Kidney (tissue), 14 donors: ENCODE results near the gene BCAM. TPM values are rescaled to one million over a fixed set of nuclear protein-coding genes. Genes with fewer than 3 reads are reported as not detected.

Experiments used
- DNase-seq, 5 donors: peaks; one replicate each; pipeline ENCODE4 v3.0.0-alpha.2; 2013 to 2020
- FAIRE-seq: peaks from 2 replicates; lab custom pipeline; 2012; peaks lifted over from hg19 to GRCh38; lab: Jason Lieb, UNC
- H3K27ac ChIP-seq, 2 donors: one replicate each; pipeline ENCODE4 v1.7.0; 2013; ENCODE audit warnings: low read depth in 2 of 2, low read length in 2 of 2, inconsistent platforms in 1 of 2
- H3K27me3 ChIP-seq: one replicate; pipeline ENCODE4 v1.7.1; 2013; ENCODE audit warnings: low read length, inconsistent platforms; ENCODE audit not compliant: control insufficient read depth, insufficient read depth
- H3K36me3 ChIP-seq, 3 donors: one replicate each; pipeline versions ENCODE4 v1.7.0 to v1.7.1; 2013; ENCODE audit warnings: low read length in 3 of 3, control low read depth in 1 of 3, inconsistent platforms in 1 of 3; ENCODE audit not compliant: insufficient read depth in 3 of 3, control insufficient read depth in 2 of 3
- H3K4me1 ChIP-seq, 3 donors: one replicate each; pipeline versions ENCODE4 v1.7.0 to v1.7.1; 2013; ENCODE audit warnings: low read length in 3 of 3, inconsistent platforms in 1 of 3, low read depth in 1 of 3; ENCODE audit not compliant: control insufficient read depth in 2 of 3, insufficient read depth in 2 of 3
- H3K4me3 ChIP-seq, 3 donors: one replicate each; pipeline versions ENCODE4 v1.7.0 to v1.8.1; 2013; ENCODE audit warnings: low read length in 3 of 3, control low read depth in 1 of 3, inconsistent platforms in 1 of 3
- H3K9ac ChIP-seq, 3 donors: one replicate each; pipeline versions ENCODE4 v1.7.0 to v1.7.1; 2013; ENCODE audit warnings: low read length in 3 of 3, control low read depth in 1 of 3, inconsistent platforms in 1 of 3
- H3K9me3 ChIP-seq, 3 donors: one replicate each; pipeline versions ENCODE4 v1.7.0 to v1.7.1; 2013; ENCODE audit warnings: low read length in 3 of 3, control low read depth in 1 of 3, inconsistent platforms in 1 of 3; ENCODE audit not compliant: control insufficient read depth in 2 of 3, insufficient read depth in 1 of 3
- intact Hi-C: fragments of 100-400 bp; cut with DNase I; formaldehyde crosslinking; loops from one replicate; pipeline ENCODE4 v1.11.1; 2022
- polyA plus RNA-seq: library from polyadenylated mRNA; stranded (reverse); fragments of 350-450 nt; fragmentation: Illumina TruSeq; extraction: RNeasy Lipid Tissue Mini Kit (QIAGEN cat#74804); gene quantifications from one replicate; pipeline ENCODE4 v1.2.3, GENCODE V29; 2014; ENCODE audit warnings: low read depth, low replicate concordance; ENCODE audit not compliant: insufficient read depth
- total RNA-seq: library from RNA; stranded (reverse); fragmentation: NEBNext Ultra II Directional; extraction: Animal tissue kit (Norgen Biotek cat#: 25700); gene quantifications from one replicate; pipeline ENCODE4 v1.2.1, GENCODE V29; 2021
- TF ChIP-seq, protein P1 (sequence below): IDR thresholded peaks from 3 replicates; pipeline ENCODE4 v1.5.1; 2012; ENCODE audit warnings: mild to moderate bottlenecking, moderate library complexity, borderline replicate concordance; ENCODE audit not compliant: insufficient read depth; ENCODE audit errors: extremely low read depth
- donor health status: control.
- donor health status: control.
- donor health status: control.
- donor health status: control.
- donor health status: control.
- donor health status: DM: yes; HTN: yes; CAD: no.
- donor health status: Normal renal cell carcinoma (clear cell type).

BCAM gene
- total and polyA plus RNA-seq, 2 donors from 2014 or later, result 671 to 748 TPM

DNA sequence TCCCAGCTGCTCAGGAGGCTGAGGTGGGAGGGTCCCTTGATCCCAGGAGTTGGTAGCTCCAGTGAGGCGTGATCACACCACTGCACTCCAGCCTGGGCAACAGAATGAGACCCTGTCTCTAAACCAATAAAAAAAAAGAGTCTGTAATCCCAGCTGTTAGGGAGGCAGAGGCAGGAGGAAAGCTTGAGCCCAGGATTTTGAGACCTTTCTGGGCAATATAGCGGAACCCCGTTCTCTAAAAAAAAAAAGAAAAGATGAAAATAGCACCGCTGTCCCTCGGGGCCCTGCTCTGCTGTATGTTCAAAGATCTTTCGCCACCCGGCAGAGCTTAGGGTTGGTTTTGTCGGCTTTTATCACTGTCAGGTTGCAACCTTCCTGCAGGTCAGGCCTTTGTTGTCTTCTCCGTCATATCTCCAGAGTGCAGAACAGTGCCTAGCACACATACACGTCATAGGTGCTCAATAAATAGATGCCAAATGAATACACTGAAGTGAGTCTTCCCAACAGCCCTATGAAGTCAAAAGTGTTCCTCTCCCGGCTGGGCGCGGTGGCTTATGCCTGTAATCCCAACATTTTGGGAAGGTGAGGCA is 13.4 kb upstream of the BCAM start:
- TF ChIP-seq, protein P1, sequence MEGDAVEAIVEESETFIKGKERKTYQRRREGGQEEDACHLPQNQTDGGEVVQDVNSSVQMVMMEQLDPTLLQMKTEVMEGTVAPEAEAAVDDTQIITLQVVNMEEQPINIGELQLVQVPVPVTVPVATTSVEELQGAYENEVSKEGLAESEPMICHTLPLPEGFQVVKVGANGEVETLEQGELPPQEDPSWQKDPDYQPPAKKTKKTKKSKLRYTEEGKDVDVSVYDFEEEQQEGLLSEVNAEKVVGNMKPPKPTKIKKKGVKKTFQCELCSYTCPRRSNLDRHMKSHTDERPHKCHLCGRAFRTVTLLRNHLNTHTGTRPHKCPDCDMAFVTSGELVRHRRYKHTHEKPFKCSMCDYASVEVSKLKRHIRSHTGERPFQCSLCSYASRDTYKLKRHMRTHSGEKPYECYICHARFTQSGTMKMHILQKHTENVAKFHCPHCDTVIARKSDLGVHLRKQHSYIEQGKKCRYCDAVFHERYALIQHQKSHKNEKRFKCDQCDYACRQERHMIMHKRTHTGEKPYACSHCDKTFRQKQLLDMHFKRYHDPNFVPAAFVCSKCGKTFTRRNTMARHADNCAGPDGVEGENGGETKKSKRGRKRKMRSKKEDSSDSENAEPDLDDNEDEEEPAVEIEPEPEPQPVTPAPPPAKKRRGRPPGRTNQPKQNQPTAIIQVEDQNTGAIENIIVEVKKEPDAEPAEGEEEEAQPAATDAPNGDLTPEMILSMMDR, result no peak
- Histone ChIP-seq H3K27ac (no peak overlapping the region), H3K27me3 (no peaks in the 10 kb centered on the region), H3K9ac (no peak overlapping the region), H3K36me3 (no peaks in the 10 kb centered on the region), H3K4me3 (no peak overlapping the region), H3K4me1 (peaks cover 0 to 2% (median 0%) of the 10 kb centered on the region in 3 donors), H3K9me3 (no peaks in the 10 kb centered on the region)
- intact Hi-C loops, result loop anchor here (10.0 kb wide), 1 partner anchor 49 kb away; the partner anchor contains the start of gene NECTIN2
- no peak for DNase-seq
- no peak for FAIRE-seq

DNA sequence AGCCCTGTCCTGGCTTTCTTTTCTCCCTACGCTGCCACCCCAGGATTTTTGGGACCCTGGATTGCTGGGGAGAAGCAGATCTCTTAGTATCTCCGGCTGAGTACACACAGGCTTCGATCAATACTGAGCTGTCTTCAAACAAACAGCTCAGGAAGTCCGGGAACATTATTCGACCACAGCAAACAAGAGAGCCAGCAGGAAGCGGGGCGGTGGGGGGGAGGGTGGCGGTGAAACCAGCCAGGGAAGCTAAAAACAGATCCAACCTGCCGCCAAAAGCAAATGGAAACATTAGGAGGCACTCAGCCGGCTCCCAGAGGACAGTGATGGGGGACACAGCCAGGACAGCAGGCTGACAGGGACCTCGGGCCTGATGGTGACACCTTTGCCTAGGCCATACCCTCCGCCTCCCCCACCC is 12.2 kb upstream of the BCAM start:
- intact Hi-C loops, result loop anchor here (10.0 kb wide), 1 partner anchor 48 kb away; the partner anchor contains the start of gene NECTIN2
- no peaks in the 10 kb centered on the region for H3K36me3 ChIP-seq
- peak; percentile 43 to 71 (median 59) for DNase-seq
- H3K9me3 ChIP-seq, result no peaks in the 10 kb centered on the region
- no peak overlapping the region for H3K9ac ChIP-seq
- FAIRE-seq, result no peak
- no peak overlapping the region for H3K4me3 ChIP-seq
- H3K27ac ChIP-seq, result peak overlapping the region in 1 of 2 donors; percentile 41
- no peaks in the 10 kb centered on the region for H3K27me3 ChIP-seq
- peaks cover 0 to 2% (median 0%) of the 10 kb centered on the region in 3 donors for H3K4me1 ChIP-seq
- TF ChIP-seq, protein P1, result no peak

DNA sequence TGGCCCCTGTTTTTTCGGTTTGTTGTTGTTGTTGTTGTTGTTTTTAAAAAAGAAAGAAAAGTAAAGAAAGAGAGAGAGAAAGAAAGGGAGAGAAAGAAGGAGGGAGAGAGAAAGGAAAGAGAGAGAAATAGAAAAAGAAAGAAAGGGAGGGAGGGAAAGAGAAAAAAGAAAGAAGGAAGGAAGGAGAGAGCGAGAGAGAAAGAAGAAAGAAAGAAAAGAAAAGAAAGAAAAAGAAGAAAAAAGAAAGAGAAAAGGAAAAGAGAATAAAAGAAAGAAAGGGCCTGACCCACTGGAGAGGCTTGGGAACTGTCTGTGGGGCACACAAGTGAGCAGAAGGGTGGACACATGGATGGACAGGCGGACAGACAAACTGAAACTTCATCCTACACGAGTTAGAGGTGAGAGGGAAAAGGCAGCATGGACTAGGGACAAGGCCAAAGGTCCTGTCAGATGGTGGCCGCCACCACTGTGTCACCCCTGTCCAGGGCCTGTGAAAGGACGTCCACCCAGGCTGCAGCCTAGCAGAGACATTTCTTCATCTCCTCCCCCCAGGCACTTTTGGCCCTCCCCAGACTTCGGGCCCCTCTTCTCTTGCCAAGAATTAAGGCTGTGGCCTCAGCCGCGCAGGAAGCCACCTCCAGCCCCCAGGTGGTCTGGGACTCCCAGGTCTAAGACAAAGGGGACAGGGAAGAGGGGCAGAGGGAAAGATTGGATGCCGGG is 9.1 kb upstream of the BCAM start:
- H3K36me3 ChIP-seq, result no peaks in the 10 kb centered on the region
- H3K27me3 ChIP-seq, result no peaks in the 10 kb centered on the region
- FAIRE-seq, result no peak
- H3K9ac ChIP-seq, result no peak overlapping the region
- DNase-seq, result peak in 1 of 5 donors; percentile 57
- H3K4me1 ChIP-seq, result peaks cover 0 to 2% (median 0%) of the 10 kb centered on the region in 3 donors
- no peak overlapping the region for H3K27ac ChIP-seq
- TF ChIP-seq, protein P1, result no peak
- no peaks in the 10 kb centered on the region for H3K9me3 ChIP-seq
- intact Hi-C loops, result loop anchor here (10.0 kb wide), 1 partner anchor 45 kb away; the partner anchor contains the start of gene NECTIN2
- H3K4me3 ChIP-seq, result no peak overlapping the region
